HepG2 (cell line): ENCODE data around the gene PCDHB8. TPM values are rescaled to one million over a fixed set of nuclear protein-coding genes. Genes with fewer than 3 reads are reported as not detected.
"Not testable (repeated sequence)": the region's sequence is repeated elsewhere in the genome, so short reads cannot be mapped to it uniquely, and the experiment has no call there.

Experiments used
- ATAC-seq: fragments of 200-7000 bp; cut with Tn5 transposase; 3 replicates; pipeline ENCODE4 v1.9.1; 2020; ENCODE audit warnings: mild to moderate bottlenecking, moderate library complexity
- BruUV-seq: library from RNA; stranded (reverse); fragments of 400-500 nt; replicated peaks from 2 replicates; lab custom pipeline; 2021; lab: Mats Ljungman, UMichigan
- CTCF ChIA-PET: fragments of 300-600 bp; formaldehyde crosslinking; extraction: SDS; loops from one replicate; lab custom pipeline; 2021; ENCODE audit warnings: low total read pairs, inconsistent platforms, low intra/inter-chr PET ratio; lab: Yijun Ruan, JAX
- POLR2A ChIA-PET: fragments of 350-600 bp; sonication (Branson Sonifier 250); formaldehyde crosslinking; loops from one replicate; lab custom pipeline; 2020; ENCODE audit warnings: antibody characterized with exemption, inconsistent platforms; lab: Yijun Ruan, JAX
- DNase-seq: peaks from one replicate; pipeline ENCODE4 v3.0.0-alpha.2; 2015; ENCODE audit warnings: low spot score
- FAIRE-seq: peaks from 3 replicates; lab custom pipeline; 2011; peaks lifted over from hg19 to GRCh38; lab: Jason Lieb, UNC
- H2AFZ ChIP-seq: one replicate; pipeline ENCODE4 v1.6.1; 2011; ENCODE audit warnings: low read length, inconsistent platforms
- H3K27ac ChIP-seq: fragments of 300-600 bp; 3 replicates; pipeline ENCODE4 v1.8.0; 2011; ENCODE audit warnings: mixed run types, mild to moderate bottlenecking, mixed read lengths, low read length, inconsistent platforms; ENCODE audit not compliant: insufficient read depth; ENCODE audit errors: extremely low read length
- H3K27me3 ChIP-seq, 2 experiments: fragments of 200-600 bp in 1 of 2; 2 replicates in 1 of 2; 3 replicates in 1 of 2; pipeline versions ENCODE4 v1.6.0 to v1.8.0; 2011; ENCODE audit warnings: low read length in 2 of 2, mild to moderate bottlenecking in 2 of 2, moderate library complexity in 2 of 2, inconsistent platforms in 1 of 2; ENCODE audit not compliant: insufficient read depth in 2 of 2, control insufficient read depth in 1 of 2
- H3K36me3 ChIP-seq, 2 experiments: fragments of 200-600 bp in 1 of 2; replicated peaks in 1 of 2; 2 replicates in 1 of 2; 3 replicates in 1 of 2; pipeline versions ENCODE4 v1.5.1 to v1.8.0; 2011; ENCODE audit warnings: low read length in 2 of 2, inconsistent platforms in 1 of 2; ENCODE audit not compliant: insufficient read depth in 2 of 2, control insufficient read depth in 1 of 2
- H3K4me1 ChIP-seq: 2 replicates; pipeline ENCODE4 v1.5.1; 2012; ENCODE audit warnings: low read length, inconsistent platforms; ENCODE audit not compliant: insufficient read depth
- H3K4me2 ChIP-seq: 2 replicates; pipeline ENCODE4 v1.6.0; 2011; ENCODE audit warnings: low read depth, low read length, inconsistent platforms
- H3K4me3 ChIP-seq, 3 experiments: fragments of 200-600 bp in 1 of 3; sonication (generic), shearing (Covaris generic) in 1 of 3; replicated peaks in 1 of 3; 2 replicates each; pipeline ENCODE4 v1.5.1; 2011 to 2016; ENCODE audit warnings: low read length in 3 of 3, inconsistent platforms in 2 of 3, low read depth in 2 of 3, mild to moderate bottlenecking in 2 of 3, control low read depth in 1 of 3, mixed read lengths in 1 of 3; ENCODE audit not compliant: insufficient read depth in 1 of 3
- H3K79me2 ChIP-seq: one replicate; pipeline ENCODE4 v1.6.1; 2011; ENCODE audit warnings: low read length, inconsistent platforms; ENCODE audit not compliant: insufficient read depth
- H3K9ac ChIP-seq: 2 replicates; pipeline ENCODE4 v1.6.0; 2011; ENCODE audit warnings: mild to moderate bottlenecking, low read depth, low read length, inconsistent platforms; ENCODE audit not compliant: insufficient read depth
- H3K9me3 ChIP-seq: 2 replicates; pipeline ENCODE4 v1.5.1; 2012; ENCODE audit warnings: mild to moderate bottlenecking, low read length
- H4K20me1 ChIP-seq: 2 replicates; pipeline ENCODE4 v1.6.0; 2011; ENCODE audit warnings: inconsistent platforms, mild to moderate bottlenecking, low read length, moderate library complexity; ENCODE audit not compliant: insufficient read depth
- FOXA1 ChIP-seq, 2 experiments: fragments of 450-650 bp in 1 of 2; sonication (generic) in 1 of 2; formaldehyde crosslinking in 1 of 2; IDR thresholded peaks; 2 replicates each; pipeline versions ENCODE4 v1.4.0 to v1.6.1; 2016 to 2020; ENCODE audit warnings: missing genetic modification reagents in 1 of 2
- IKZF4 ChIP-seq: sonication (generic); formaldehyde crosslinking; IDR thresholded peaks from 2 replicates; pipeline ENCODE4 v1.5.1; 2020; ENCODE audit warnings: borderline replicate concordance, mild to moderate bottlenecking, low read depth, missing genetic modification reagents; ENCODE audit errors: not compliant biosample characterization
- MAZ ChIP-seq, 2 experiments: sonication (generic) in 1 of 2; formaldehyde crosslinking in 1 of 2; IDR thresholded peaks; 2 replicates each; pipeline versions ENCODE4 v1.5.0 to v1.6.1; 2012 to 2020; ENCODE audit warnings: low read depth in 2 of 2, mild to moderate bottlenecking in 2 of 2, borderline replicate concordance in 1 of 2, improper control_type of control experiment in 1 of 2, low read length in 1 of 2, missing genetic modification reagents in 1 of 2, moderate library complexity in 1 of 2
- SRSF9 ChIP-seq: fragments of 200-400 bp; formaldehyde crosslinking; IDR thresholded peaks from 2 replicates; pipeline ENCODE4 v1.6.1; 2018; ENCODE audit warnings: borderline replicate concordance, mild to moderate bottlenecking, low read depth, low read length; ENCODE audit not compliant: insufficient read depth, poor library complexity, severe bottlenecking
- ZFP62 ChIP-seq: sonication (generic); formaldehyde crosslinking; IDR thresholded peaks from 2 replicates; pipeline ENCODE4 v1.4.0; 2020; ENCODE audit warnings: missing genetic modification reagents
- ZNF225 ChIP-seq: sonication (generic); formaldehyde crosslinking; IDR thresholded peaks from 2 replicates; pipeline ENCODE4 v1.4.0; 2020; ENCODE audit warnings: mild to moderate bottlenecking, missing genetic modification reagents
- WGBS: methylation state at CpG from one replicate; pipeline ENCODE4 v1.1.6; 2017; ENCODE audit warnings: low lambda C conversion rate; 5-methylcytosine and 5-hydroxymethylcytosine counted together
- in situ Hi-C: cut with HindIII; loops from 2 replicates; pipeline ENCODE4 v1.10.0; 2017; ENCODE audit warnings: low pct_unique_long_range_greater_than_20kb; ENCODE audit not compliant: extremely low pct_ligation_motif_present
- intact Hi-C: fragments of 100-400 bp; cut with micrococcal nuclease; formaldehyde crosslinking; loops from one replicate; pipeline ENCODE4 v1.10.0; 2022; ENCODE audit not compliant: unreplicated experiment
- polyA plus RNA-seq, 8 experiments: library from polyadenylated mRNA; depleted of rRNA in 3 of 8; stranded (reverse) in 7 of 8; unstranded in 1 of 8; fragments of >200 nt; fragmentation: Illumina TruSeq in 4 of 8; extraction: Trizol in 4 of 8; gene quantifications; 2 replicates each; pipeline versions ENCODE4 v1.2.1 to v1.2.3, GENCODE V29; 2011 to 2016; ENCODE audit warnings: low read depth in 4 of 8, missing spikeins in 1 of 8, mixed read lengths in 1 of 8; ENCODE audit not compliant: insufficient read depth in 1 of 8
- total RNA-seq, 5 experiments: library from RNA; depleted of rRNA; stranded (reverse); fragments of >200 nt; fragmentation: Illumina TruSeq; extraction: Trizol; gene quantifications; 2 replicates each; pipeline ENCODE4 v1.2.3, GENCODE V29; 2016; ENCODE audit warnings: low read depth in 1 of 5
- TF ChIP-seq, protein P1 (sequence below): sonication (generic); formaldehyde crosslinking; IDR thresholded peaks from 2 replicates; pipeline ENCODE4 v1.5.0; 2020; ENCODE audit warnings: mild to moderate bottlenecking, missing genetic modification reagents, moderate library complexity

The PCDHB8 gene
- total and polyA plus RNA-seq, 2 of the 13 experiments (the other 11 are each of a cell fraction or from before 2014, with no cell fraction given), result 0.26 to 0.82 TPM

DNA sequence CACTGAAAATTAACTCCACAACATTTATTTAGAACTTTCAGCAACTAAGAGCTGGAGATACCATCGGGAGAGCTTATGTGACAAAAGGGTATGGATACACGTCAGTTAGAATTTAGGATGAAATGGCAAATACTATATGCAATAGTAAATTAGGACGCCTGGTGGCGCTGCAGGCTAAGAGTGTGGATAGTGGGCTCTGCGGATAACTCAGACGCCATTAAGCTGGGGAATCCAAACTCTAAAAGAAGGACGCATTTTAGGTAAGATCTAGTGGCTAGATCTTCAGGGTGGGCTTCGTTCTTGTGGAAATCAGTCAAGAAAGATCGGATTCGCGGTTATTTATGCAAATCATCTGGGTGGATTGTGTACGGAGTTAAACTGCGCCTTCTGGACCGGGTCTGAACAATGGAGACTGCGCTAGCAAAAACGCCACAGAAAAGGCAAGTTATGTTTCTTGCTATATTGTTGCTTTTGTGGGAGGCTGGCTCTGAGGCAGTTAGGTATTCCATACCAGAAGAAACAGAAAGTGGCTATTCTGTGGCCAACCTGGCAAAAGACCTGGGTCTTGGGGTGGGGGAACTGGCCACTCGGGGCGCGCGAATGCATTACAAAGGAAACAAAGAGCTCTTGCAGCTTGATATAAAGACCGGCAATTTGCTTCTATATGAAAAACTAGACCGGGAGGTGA is 42.4 kb upstream of the PCDHB8 start, which contains the start of gene PCDHB5:
TSS of gene PCDHB5 (plus strand) at position 177 of the 688 bp plus-strand sequence. CDS start at position 406, 229 bp downstream.
- Histone ChIP-seq H2AFZ (no peak within 1 kb of the TSS), H3K27ac (no peak within 1 kb of the TSS), H3K4me3 (no peak within 1 kb of the TSS), H3K4me1 (no peaks in the 10 kb centered on the region), H3K4me2 (0 out of 2 replicates have a peak within 1 kb of the TSS, but pooled peaks have one; percentile 7), H4K20me1 (no peaks in the 10 kb centered on the region), H3K79me2 (no peaks in the 10 kb centered on the region), H3K9me3 (peaks cover 9% of the 10 kb centered on the region), H3K36me3 (no peaks in the 10 kb centered on the region), H3K27me3 (no peaks in the 10 kb centered on the region), H3K9ac (no peak within 1 kb of the TSS)
- ATAC-seq, result no peak; the same call in 2 of the 3 replicates
- no TSS peak for BruUV-seq
- ChIA-PET CTCF (no interaction called here), POLR2A (no interaction called here)
- 47% methylated on average over 22 of the region's 22 CpGs for WGBS
- TF ChIP-seq, protein P1, sequence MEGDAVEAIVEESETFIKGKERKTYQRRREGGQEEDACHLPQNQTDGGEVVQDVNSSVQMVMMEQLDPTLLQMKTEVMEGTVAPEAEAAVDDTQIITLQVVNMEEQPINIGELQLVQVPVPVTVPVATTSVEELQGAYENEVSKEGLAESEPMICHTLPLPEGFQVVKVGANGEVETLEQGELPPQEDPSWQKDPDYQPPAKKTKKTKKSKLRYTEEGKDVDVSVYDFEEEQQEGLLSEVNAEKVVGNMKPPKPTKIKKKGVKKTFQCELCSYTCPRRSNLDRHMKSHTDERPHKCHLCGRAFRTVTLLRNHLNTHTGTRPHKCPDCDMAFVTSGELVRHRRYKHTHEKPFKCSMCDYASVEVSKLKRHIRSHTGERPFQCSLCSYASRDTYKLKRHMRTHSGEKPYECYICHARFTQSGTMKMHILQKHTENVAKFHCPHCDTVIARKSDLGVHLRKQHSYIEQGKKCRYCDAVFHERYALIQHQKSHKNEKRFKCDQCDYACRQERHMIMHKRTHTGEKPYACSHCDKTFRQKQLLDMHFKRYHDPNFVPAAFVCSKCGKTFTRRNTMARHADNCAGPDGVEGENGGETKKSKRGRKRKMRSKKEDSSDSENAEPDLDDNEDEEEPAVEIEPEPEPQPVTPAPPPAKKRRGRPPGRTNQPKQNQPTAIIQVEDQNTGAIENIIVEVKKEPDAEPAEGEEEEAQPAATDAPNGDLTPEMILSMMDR (CRISPR knock-in tag), result peak; percentile 30; the same call in 1 of the 2 replicates
- no peak for TF ChIP-seq SRSF9
- FAIRE-seq, result no peak
- intact Hi-C loops, result no loop called here
- in situ Hi-C loops, result no loop called here
- DNase-seq, result no peak

- POLR2A ChIA-PET, result no interaction called here
- in situ Hi-C loops, result no loop called here
- no peak for FAIRE-seq
Observed at GRCh38 chr5:141135718-141136266, 41.8 kb upstream of the PCDHB8 start.

GRCh38 chr5:141137346-141137745 is 40.2 kb upstream of the PCDHB8 start:
- H3K9ac ChIP-seq, CTCF ChIA-PET, H4K20me1 ChIP-seq, H3K79me2 ChIP-seq, H3K27ac ChIP-seq, H3K4me3 ChIP-seq, BruUV-seq, H3K27me3 ChIP-seq, H3K4me2 ChIP-seq, H2AFZ ChIP-seq, intact Hi-C loops, ATAC-seq, H3K36me3 ChIP-seq, H3K4me1 ChIP-seq, H3K9me3 ChIP-seq, FAIRE-seq, POLR2A ChIA-PET, in situ Hi-C loops, DNase-seq: not testable (repeated sequence)
- WGBS, result 29% methylated on average over 7 of the region's 34 CpGs

More at GRCh38 chr5:141135718-141136266, 41.8 kb upstream of the PCDHB8 start:
- H3K9me3 ChIP-seq, result peaks cover 9% of the 10 kb centered on the region
- no peak overlapping the region for H2AFZ ChIP-seq
- H3K36me3 ChIP-seq, result no peaks in the 10 kb centered on the region
- no peak overlapping the region for H3K4me3 ChIP-seq
- DNase-seq (no peak), ATAC-seq (no peak)
- no peaks in the 10 kb centered on the region for H3K27me3 ChIP-seq
- no peak overlapping the region for H3K27ac ChIP-seq
- H4K20me1 ChIP-seq, result no peaks in the 10 kb centered on the region
- intact Hi-C loops, result no loop called here
- CTCF ChIA-PET, result no interaction called here
- no peak overlapping the region for H3K9ac ChIP-seq
- H3K4me2 ChIP-seq, result 0 out of 2 replicates have a peak overlapping the region, but pooled peaks have one; percentile 4
- no TSS peak for BruUV-seq
- WGBS, result 43% methylated on average over 19 of the region's 19 CpGs
- H3K4me1 ChIP-seq, result no peaks in the 10 kb centered on the region
- TF ChIP-seq MAZ (IDR thresholded peaks at IDR 0.05; ENCODE audit: borderline replicate concordance, low read depth, low read length), result no peak
- TF ChIP-seq MAZ (CRISPR knock-in tag; IDR thresholded peaks at IDR 0.05; ENCODE audit: low read depth), result no peak
- TF ChIP-seq IKZF4 (CRISPR knock-in tag), result no peak
- TF ChIP-seq ZNF225, result no peak
- no peak for TF ChIP-seq FOXA1 (IDR thresholded peaks at IDR 0.05)
- TF ChIP-seq FOXA1 (CRISPR knock-in tag; IDR thresholded peaks at IDR 0.05), result no peak
- TF ChIP-seq ZFP62, result no peak
- TF ChIP-seq, all 625 proteins: peak for 0
- no peaks in the 10 kb centered on the region for H3K79me2 ChIP-seq
